HT1080 (cell line): ENCODE results near the gene EMC10. TPM values are rescaled to one million over a fixed set of nuclear protein-coding genes. Genes with fewer than 3 reads are reported as not detected.

ENCODE experiments used
- DNase-seq: peaks from one replicate; pipeline ENCODE4 v3.0.0-alpha.2; 2015; ENCODE audit warnings: low read depth
- total RNA-seq: library from RNA; depleted of rRNA; stranded (reverse); fragments of >200 nt; shearing (Covaris generic); gene quantifications from 2 replicates; pipeline ENCODE4 v1.2.3, GENCODE V29; 2014

EMC10 gene
- total RNA-seq, 1 experiment from 2014 or later, result 102 TPM

DNA sequence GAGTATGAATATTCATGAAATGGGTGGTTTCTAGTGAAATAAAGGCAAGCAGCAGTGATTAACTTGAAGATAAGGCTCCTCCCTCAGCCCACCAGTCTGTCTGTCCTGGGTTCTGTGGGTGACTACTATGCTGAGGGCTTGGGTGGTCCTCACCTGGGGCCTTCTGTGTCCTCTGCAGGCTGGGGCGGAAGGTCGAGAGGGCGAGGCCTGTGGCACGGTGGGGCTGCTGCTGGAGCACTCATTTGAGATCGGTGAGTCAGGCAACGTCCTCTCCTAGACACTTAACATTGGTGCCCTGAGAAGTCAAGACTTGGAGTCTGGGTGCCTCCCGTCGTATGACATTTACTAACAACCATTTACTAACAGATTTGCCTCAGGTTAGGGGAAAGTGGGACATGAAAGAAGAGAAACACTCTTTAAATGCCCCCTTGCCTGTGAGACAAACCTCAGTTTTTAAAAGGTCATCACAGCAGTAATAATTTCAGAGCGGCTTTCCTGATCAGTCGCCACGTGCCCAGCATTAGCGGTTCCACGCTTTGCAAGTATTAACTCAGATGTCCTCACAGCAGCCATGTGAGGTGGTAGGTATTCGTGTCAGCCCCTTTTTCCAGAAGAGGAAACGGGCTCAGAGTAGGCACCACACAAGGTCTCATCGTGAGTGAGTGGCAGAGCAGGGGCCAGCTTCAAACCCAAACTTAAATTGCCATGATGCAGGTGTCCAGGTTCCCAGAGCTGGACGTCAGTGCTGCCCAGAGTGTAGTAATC lies 1.6 kb downstream of the EMC10 start:
- no peak for DNase-seq

DNA sequence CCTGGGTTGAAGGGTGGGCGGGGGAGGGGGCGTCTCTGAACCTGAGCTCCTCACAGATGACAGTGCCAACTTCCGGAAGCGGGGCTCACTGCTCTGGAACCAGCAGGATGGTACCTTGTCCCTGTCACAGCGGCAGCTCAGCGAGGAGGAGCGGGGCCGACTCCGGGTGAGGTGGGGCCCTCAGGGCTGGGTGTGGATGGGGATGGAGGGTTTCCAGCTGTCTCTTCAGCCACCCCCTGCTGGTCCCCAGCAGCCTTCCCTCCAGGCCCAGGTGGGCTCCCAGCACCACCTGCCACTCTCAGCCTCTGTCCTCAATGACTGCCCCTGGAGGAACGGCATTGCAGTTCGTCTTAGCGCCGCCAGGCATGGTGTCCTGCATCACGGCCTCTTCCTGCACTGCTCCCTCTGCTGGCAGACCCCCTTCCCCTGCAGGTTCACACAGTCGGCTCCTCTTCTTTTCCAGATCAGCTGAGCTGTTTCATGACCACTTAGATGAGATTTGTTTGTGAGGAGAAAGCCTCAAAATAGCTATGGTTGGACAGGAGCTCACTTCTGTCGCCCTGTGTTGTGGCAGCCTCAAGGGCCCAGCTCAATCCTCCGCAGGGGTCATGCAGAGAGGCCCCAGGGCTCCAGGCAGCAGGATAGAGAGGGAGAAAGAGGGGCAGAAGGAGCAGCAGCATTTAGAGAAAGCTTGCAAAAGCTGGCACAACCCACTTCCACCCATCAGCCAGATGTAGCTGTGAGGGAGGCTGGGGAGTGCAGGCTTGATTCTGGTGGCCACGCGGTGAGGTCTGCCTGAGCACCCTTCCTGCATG lies 2.8 kb downstream of the EMC10 start:
- peak; percentile 32 for DNase-seq

DNA sequence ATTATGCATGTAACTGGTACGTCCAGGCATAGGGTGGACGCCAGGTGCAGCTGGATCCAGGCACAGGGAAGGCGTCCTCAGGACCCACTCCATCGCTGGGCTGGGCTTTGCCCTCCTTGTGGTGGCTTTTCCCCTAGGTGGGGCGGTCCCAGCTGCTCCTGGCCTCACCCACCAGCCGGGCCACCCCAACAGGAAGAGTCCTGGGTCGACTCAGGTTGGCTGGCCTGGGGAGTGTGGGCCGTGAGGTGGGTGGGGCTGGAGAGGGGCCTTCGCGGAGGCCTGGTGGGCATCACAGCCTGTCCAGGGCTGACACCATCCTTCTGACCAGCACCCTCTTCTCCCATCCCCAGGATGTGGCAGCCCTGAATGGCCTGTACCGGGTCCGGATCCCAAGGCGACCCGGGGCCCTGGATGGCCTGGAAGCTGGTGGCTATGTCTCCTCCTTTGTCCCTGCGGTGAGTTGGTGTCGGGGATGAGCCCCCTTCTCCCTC lies 3.5 kb downstream of the EMC10 start:
- DNase-seq, result no peak

DNA sequence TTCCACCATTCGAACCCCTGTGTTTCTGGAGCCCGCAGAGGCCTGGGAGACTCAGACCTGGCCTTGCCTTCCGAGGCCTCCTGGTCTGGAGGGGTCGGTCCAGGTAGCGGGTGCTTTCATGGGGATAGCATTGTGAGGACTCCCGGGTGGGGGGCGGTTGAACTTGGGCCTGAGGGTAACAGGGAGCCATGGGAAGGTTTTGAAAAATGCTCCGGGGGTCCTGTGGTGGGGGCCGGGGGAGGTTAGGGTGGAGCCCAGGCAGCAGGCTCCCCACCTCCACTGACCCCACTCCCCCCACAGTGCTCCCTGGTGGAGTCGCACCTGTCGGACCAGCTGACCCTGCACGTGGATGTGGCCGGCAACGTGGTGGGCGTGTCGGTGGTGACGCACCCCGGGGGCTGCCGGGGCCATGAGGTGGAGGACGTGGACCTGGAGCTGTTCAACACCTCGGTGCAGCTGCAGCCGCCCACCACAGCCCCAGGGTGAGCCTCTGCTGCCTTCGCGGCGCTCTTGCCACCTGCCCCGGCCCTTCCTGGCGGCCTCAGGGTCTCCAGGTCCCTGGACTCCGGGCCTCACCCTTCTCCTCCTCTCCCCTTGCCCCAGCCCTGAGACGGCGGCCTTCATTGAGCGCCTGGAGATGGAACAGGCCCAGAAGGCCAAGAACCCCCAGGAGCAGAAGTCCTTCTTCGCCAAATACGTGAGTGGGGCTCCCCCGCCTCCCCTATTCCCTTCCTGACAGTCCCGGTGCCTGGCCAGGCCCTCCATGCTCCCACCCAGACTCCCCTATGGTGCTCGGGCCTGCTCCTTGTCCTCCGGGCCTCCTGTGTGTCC lies 4.2 kb downstream of the EMC10 start:
- no peak for DNase-seq

DNA sequence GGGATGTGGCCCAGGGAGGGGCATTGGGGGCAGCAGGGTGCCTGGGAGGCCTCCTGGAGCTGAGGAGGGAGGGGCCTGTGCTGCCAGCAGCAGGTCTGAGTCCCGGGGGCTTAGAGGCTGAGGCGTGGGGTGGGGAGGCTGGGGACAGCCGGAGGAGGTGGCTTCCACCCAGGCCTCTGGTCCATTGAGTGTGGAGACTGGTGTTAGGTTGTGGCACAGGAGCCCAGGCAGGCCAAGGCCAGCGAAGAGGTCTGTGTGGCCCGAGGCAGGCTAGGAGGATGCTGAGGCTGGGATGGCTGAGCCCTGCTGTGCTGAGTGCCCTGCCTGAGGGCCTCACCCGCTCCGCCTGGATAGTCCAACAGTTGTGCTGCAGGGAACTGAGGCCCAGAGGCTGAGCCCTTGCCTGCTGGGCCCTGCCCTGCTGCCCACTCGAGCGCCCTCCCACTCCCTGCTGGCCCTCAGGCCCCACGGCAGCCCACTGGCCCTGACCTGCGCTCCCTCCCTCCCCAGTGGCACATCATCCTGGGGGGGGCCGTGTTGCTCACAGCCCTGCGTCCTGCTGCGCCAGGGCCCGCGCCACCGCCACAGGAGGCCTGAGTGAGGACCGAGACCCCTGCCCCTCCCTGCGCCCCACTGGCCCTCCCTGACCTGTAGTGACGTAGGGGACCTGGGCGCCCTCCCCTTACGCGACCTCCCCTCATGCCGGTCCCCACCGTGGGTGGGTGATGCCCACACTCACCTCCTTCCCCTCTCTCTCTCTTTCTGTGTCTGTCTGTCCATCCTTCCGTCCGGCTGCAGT lies 5.2 kb downstream of the EMC10 start:
- DNase-seq, result no peak

DNA sequence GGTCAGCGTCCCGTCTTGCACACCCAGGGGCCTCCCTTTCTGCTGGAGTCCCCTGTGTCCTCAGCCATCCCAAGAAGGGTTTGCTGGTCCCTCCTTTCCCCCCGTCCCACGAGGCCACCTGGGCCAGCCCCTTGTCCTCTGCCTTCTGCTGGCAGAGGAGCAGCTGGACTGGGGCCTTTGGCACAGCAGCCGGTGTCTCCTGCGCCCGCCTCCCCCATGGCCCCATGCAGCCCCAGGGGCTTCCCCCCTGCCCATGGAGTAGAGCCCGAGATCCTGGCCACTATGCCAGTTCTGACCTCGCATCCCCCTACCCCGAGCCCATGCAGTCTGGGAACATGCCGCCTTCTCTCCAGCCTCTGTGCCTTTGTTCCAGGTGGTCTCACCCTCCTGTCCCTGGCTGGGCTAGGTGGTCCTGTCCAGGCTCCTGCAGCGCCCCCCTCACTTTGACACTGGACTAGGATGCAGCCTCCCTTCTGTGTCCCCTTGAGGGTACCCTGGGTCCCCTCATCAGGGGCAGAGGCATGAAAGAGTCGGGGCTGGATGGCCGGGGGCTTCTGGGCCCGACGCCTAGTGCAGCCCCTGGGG lies 6.1 kb downstream of the EMC10 start:
- no peak for DNase-seq

DNA sequence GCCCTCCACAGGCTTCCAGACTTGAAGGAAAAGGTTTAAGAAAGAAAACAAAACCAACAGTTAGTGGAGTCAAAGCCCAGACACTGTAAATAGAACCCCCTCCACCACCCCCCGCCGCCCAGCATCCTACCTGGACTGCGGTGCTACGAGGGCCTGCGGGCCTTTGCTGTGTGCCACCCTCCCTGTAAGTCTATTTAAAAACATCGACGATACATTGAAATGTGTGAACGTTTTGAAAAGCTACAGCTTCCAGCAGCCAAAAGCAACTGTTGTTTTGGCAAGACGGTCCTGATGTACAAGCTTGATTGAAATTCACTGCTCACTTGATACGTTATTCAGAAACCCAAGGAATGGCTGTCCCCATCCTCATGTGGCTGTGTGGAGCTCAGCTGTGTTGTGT lies 6.6 kb downstream of the EMC10 start:
- no peak for DNase-seq

DNA sequence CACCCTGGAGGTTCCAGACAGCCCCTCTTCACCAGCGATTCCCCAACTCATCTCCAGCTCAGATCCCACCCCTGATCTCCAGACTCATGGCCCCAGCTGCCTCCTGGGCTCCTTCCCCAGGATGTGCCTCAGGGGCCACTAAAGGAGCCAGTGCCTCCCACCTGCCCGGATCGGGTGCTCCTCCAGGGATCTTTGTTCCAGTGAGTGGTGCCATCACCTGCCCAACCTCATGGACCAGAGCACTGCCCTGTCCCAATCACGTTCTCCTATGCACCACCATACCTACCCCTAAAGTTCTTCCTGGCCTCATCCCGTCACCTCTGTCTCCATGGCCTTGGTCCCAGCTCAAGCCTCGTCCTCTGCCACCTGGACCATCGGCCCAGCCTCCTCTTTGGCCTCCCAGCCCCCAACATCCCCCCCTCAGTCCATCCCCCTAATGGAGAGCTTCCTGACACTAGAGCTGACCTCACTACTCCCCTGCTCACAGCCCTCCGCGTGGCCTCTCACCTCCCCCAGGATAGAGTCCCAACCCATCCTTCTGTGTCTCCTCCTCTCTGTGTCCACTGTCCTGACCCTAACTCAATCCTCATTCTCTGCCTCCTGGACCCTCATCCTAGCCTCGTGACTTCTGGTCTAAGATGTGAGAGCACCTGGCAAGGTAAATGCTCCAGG lies 9.1 kb downstream of the EMC10 start:
- no peak for DNase-seq

DNA sequence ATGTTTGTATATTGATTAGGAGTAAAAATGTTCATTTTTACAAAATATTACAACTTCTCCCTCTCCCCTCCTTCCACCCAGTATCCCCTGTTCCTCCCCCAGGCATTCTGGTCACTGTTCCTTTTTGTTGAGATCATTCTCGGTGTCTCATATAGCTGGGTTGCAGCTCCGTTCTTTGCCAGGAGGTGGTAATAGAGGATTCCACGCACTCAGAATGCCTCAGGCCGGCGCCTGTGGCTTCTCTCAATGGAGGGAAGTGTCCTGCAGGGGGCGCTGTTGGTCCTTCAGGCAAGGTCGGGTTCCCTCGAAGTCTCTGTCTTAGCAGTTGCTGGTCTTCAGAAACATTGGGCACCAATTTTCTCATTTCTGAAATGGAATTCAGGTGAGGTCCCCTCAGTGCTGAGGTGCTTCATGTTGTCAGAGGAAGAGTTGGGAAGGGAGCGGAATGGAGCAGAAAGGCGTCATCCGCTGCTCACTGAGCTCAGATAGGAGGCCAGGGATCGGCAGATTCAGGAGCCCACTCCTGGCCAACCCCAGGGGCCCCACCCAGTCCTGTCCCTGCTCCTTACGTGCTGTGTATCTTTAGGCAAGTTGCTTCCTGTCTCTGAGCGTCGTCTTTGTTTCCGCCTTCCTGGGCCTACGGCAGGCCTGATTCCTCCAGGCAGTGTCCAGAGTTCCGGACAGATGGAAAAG lies 10.7 kb downstream of the EMC10 start:
- DNase-seq, result peak; percentile 70

DNA sequence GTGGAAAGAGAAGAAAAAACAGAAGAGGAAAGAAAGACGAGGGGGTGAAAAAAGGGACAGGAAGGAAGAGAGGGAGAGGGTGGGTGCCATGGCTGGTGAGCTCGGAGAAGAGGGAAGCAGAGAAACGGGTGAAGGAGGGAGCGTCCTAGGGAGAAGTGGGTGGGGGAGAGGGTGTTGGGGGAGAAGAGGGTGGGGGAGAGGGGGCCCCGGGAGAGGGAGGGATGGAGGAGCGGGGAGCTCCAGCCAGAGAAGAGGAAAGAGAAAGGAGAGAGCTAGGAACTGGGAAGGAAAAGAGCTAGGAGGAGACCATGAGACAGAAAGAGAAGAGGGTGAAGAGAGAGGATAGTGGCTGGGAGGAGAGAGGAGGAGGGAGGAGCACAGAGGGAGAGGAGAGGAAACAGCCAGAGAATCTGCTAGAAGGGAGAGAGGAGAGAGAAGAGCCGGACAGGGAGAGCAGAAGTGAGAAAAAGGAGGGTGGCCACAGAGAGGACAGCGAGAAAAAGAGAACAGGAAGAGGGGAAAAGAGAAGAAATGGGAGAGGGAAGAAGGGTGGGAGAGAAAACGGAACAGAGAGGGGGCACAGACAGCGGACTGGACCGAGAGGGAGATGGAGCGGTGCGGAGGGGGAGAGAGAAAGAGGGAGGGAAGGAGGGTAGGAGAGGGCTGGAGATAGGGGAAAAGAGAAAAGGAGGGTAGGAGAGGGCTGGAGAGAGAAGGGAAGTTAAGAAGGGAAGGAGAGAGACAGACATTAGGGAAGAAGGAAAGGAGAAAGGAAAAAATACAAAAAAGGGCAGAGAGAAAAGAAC lies 12.3 kb downstream of the EMC10 start:
- DNase-seq, result no peak

DNA sequence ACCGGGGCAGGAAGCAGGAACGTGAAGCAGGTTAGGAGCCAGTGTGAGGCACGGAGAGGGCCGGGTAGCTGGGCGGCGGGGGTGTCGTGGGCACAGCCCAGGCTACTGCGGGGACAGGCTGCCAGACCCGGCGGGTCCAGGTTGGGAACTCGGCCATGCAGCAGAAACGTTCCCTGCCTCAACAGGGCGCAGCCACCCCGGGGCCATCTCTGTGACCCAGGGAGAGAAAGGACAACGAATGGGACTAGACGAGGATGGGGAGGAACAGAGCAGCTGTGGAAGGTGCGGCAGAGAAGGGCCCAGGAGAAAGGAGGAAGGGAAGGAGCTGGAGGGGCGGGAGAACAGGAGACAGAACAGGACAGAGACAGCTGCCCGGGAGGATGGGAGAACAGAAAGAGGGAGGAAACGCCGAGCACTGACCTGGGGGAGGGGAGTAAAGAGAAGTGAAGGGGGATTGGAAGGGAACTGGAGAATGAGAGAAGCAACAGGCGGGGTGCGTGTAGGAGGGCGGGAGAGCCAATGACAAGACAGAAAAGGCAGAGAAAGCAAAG lies 13.2 kb downstream of the EMC10 start:
- DNase-seq, result no peak

DNA sequence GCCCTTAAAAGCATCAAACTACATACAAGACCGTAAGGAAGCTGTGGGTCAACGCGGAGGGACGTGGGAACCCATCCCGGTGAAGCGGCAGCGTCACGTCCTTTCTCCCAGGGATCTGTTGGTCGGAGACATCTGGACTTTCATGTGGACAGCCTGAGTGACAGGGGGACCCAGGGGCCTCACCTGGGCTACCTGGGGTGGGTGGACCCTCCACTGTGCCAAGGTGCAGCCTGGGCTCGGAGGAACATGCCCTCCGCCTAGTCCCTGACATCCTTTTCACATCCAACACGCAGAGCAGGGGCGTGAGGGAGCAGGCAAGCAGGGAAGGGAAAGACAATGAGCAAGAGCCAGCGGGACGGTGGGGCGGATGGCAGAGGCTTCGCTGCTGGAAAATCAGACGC lies 14.1 kb downstream of the EMC10 start:
- DNase-seq, result no peak

DNA sequence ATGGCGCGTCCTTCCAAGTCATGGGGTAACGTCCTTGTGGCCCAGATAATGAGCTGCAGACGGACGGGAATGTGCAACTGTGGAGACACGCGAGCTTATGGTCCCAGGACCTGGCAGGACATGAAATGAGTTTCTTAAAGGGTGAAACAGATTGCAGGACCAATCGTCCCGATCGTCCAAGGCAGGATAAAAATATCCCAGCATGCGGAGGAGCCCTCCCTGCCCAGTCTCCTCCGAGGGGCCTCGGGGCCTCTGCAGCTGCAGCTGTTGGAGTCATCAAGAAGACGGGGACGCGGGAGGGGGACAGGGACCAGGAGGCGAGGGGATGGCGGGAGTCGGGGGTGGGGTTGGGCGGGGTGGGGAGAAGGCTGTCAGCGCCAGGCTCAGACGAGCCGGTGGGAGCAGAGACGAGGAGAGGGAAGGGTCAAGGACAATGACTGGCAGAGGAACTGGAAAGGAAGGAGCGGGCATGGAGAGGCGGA lies 14.7 kb downstream of the EMC10 start:
- no peak for DNase-seq

DNA sequence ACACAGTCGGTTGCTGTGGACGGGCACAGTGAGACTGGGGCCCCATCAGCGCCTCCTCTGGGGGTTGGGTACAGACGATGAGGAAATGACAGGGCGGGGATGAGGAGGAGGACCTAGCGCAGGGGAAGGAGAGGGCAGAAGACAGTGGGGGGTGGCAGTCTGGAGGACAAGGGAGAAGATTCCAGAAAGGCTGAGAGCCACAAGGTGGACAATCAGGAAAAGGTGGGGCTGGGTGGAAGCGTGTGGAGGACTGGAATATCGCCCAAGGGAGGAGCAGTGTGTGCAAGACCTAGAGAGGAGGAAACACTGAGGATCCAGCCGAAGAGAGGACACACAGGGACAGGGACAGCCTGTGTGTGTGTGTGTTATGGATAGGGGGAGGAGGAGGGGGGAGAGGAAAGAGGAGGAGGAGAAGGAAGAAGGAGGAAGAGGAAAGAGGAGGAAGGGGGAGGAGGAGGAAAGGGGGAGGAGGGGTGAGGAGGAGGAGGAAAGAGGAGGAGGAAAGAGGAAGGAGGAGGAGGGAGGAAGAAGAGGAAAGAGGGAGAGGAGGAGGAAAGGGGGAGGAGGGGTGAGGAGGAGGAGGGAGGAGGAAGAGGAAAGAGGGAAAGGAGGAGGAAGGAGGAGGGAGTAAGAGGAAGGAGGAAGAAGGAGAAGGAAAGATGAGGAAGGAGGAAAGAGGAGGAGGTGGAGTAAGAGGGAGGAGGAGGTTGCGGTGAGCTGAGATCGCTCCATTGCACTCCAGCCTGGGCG lies 16.2 kb downstream of the EMC10 start:
- DNase-seq, result no peak

DNA sequence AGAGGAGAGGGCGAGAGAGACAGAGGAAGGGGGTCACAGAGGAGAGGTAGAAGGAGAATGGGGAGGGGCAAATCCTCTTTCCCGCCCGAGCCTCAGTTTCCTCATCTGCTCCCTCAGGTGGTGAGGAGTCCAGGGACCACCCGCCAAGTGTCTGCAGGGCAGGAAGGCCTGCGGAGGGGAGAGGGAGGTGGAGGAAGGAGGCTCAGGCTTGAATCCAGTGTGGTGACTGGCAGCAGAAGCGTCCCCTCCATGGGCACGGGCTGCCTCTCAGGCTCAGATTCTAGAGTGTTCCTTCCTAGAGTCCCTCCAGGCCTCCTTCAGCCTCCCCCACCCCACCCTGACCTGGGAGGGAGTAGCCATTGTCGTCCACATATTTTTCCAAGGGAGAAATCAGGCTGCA lies 16.9 kb downstream of the EMC10 start:
- DNase-seq, result no peak

DNA sequence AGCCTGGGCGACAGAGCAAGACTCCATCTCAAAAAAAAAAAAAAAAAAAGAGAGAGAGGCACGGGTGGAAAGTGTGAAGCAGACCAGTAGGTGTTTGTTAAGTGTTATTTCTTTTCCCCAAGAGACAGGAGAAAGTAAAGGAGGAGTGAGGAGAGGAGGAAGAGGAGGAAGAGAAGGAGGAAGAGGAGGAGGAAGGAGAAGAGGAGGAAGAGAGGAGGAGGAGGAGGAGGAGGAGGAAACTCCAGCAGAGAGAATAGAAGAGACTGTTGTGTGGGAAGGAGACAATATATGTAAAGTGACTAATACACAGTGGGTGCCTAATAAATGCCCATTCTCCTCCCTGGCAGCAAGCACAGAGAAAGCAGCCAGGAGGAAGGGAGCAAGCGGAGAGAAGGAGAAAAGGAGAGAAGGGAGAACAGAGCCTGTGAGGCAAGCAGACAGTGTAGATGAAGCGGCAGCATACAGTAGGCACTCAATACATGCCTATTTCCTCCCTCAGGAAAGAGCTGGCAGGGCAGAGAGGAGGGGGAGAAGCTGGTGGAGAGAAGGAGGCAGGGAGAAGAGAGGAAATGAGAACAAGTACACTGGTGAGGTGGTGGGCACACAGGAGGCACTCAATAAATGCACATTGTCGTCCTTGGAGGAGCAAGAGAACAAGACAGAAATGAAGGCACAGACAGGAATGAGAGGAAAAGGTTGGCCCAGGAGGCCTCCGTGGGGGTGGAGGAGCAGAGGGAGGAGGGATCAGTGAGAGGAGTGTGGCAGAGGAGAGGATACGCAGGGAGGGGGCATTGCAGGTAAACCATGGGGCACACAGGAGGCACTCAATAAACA lies 18.1 kb downstream of the EMC10 start:
- DNase-seq, result no peak
